ENCODE measurements around the gene DNASE1L3.
"Not testable (repeated sequence)": the region's sequence is repeated elsewhere in the genome, so short reads cannot be mapped to it uniquely, and the experiment has no call there.

The DNASE1L3 gene

GRCh38 chr3:58210761-58211460, at the start of gene DNASE1L3:
Gene DNASE1L3 (minus strand): TSS chr3:58210972. CDS start chr3:58210906, 66 bp downstream.
- FAIRE-seq (no peak), DNase-seq (ENCODE audit: extremely low spot score, insufficient read length, low read depth) (no peak)

- DNase-seq (ENCODE audit: extremely low spot score, insufficient read length, low read depth) = no peak
- no peak for FAIRE-seq
Observed at GRCh38 chr3:58260261-58260731, 49.5 kb upstream of the DNASE1L3 start.

GRCh38 chr3:58258392-58259055, 47.8 kb upstream of the DNASE1L3 start:
- DNase-seq (ENCODE audit: extremely low spot score, insufficient read length, low read depth) (no peak), FAIRE-seq (no peak)

GRCh38 chr3:58256511-58256910, 45.7 kb upstream of the DNASE1L3 start:
- FAIRE-seq (no peak), DNase-seq (ENCODE audit: extremely low spot score, insufficient read length, low read depth) (no peak)

GRCh38 chr3:58256061-58256460, 45.3 kb upstream of the DNASE1L3 start:
- DNase-seq (ENCODE audit: extremely low spot score, insufficient read length, low read depth) = no peak
- no peak for FAIRE-seq

GRCh38 chr3:58254144-58254543, 43.4 kb upstream of the DNASE1L3 start:
- DNase-seq (ENCODE audit: extremely low spot score, insufficient read length, low read depth) = no peak
- no peak for FAIRE-seq

GRCh38 chr3:58251631-58252035, 40.9 kb upstream of the DNASE1L3 start:
- FAIRE-seq (no peak), DNase-seq (ENCODE audit: extremely low spot score, insufficient read length, low read depth) (no peak)

GRCh38 chr3:58250093-58250707, 39.4 kb upstream of the DNASE1L3 start:
- DNase-seq (ENCODE audit: extremely low spot score, insufficient read length, low read depth) (no peak), FAIRE-seq (no peak)

GRCh38 chr3:58249358-58250092, 38.8 kb upstream of the DNASE1L3 start:
- DNase-seq (ENCODE audit: extremely low spot score, insufficient read length, low read depth) (no peak), FAIRE-seq (no peak)

GRCh38 chr3:58246148-58247047, 35.6 kb upstream of the DNASE1L3 start:
- DNase-seq (ENCODE audit: extremely low spot score, insufficient read length, low read depth) (no peak), FAIRE-seq (no peak)

GRCh38 chr3:58243976-58244585, 33.3 kb upstream of the DNASE1L3 start:
- FAIRE-seq (no peak), DNase-seq (ENCODE audit: extremely low spot score, insufficient read length, low read depth) (no peak)

- not testable (repeated sequence) for FAIRE-seq; DNase-seq (ENCODE audit: extremely low spot score, insufficient read length, low read depth)
Observed at GRCh38 chr3:58242860-58243259, 32.1 kb upstream of the DNASE1L3 start.

GRCh38 chr3:58242340-58242739, 31.6 kb upstream of the DNASE1L3 start:
- FAIRE-seq = no peak

GRCh38 chr3:58241306-58242044, 30.7 kb upstream of the DNASE1L3 start:
- FAIRE-seq = no peak
- DNase-seq (ENCODE audit: extremely low spot score, insufficient read length, low read depth) = no peak

More at GRCh38 chr3:58242340-58242739, 31.6 kb upstream of the DNASE1L3 start:
- DNase-seq (ENCODE audit: extremely low spot score, insufficient read length, low read depth) = no peak

GRCh38 chr3:58238830-58239229, 28.1 kb upstream of the DNASE1L3 start:
- FAIRE-seq (no peak), DNase-seq (ENCODE audit: extremely low spot score, insufficient read length, low read depth) (no peak)

GRCh38 chr3:58237941-58238681, 27.3 kb upstream of the DNASE1L3 start:
- FAIRE-seq = peak; percentile 62
- peak; percentile 39 for DNase-seq (ENCODE audit: extremely low spot score, insufficient read length, low read depth)

GRCh38 chr3:58237238-58237940, 26.6 kb upstream of the DNASE1L3 start, which contains the start of gene ABHD6:
Gene ABHD6 (plus strand): TSS chr3:58237792. CDS start chr3:58256587, 18,795 bp downstream.
- FAIRE-seq = peak; percentile 69
- DNase-seq (ENCODE audit: extremely low spot score, insufficient read length, low read depth) = peak; percentile 78

All from GM18507 (cell line).